HG02759 (cell line): ENCODE data around the gene CYP2C9.

ENCODE experiments used
- ATAC-seq: cut with Tn5 transposase; IDR thresholded peaks from one replicate; pipeline ENCODE4 v1.9.1; 2021; ENCODE audit warnings: mild to moderate bottlenecking, moderate library complexity; ENCODE audit not compliant: unreplicated experiment

The CYP2C9 gene

GRCh38 chr10:95035332-95036295 lies 97.2 kb downstream of the CYP2C9 start:
- ATAC-seq: no peak

- no peak for ATAC-seq
Observed at GRCh38 chr10:95039281-95039680, 100.8 kb downstream of the CYP2C9 start.
